ENCODE results near the gene YBX1. TPM values are rescaled to one million over a fixed set of nuclear protein-coding genes. Genes with fewer than 3 reads are reported as not detected.
A peak's percentile ranks its signal among the peaks of the same experiment; 100 is the strongest.

YBX1 gene
- total RNA-seq, 3 donors from 2014 or later (not counting 1 experiment from before 2014, with no cell fraction given): 239 to 305 (median 279) TPM

DNA sequence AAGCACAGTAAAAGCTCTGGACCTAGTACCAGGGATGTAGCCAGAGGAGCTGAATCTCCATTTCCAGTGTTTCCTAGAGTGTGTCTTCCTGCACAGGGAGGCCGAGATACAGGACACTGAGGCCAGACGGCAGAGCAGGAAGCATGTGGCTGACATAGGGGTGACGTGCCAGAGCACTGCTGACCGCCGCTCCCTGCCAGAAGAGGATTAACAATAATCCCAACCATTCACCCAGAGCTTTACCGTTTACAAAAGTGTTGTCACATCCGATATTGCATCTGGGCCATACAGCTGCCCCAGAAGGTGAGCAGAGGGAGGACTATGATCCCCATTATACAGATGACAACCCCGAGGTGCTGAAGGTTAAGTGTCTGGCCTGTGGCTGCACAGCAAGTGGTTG is 63.6 kb downstream of the YBX1 start:
- Histone ChIP-seq H3K27me3 (ENCODE audit: control insufficient read depth, insufficient read depth, low read length) (no peaks in the 10 kb centered on the region), H3K27ac (ENCODE audit: low read length) (no peak overlapping the region), H3K36me3 (ENCODE audit: control insufficient read depth, insufficient read depth, low read length) (peaks cover 28% of the 10 kb centered on the region), H3K4me3 (ENCODE audit: low read length) (no peak overlapping the region), H3K4me1 (ENCODE audit: control insufficient read depth, insufficient read depth, low read length) (no peaks in the 10 kb centered on the region), H3K9me3 (ENCODE audit: control insufficient read depth, insufficient read depth, low read length) (no peaks in the 10 kb centered on the region)
- H3K4me1 Mint-ChIP-seq: peaks cover 0 to 5% of the 10 kb centered on the region in 2 donors
- no peak for ATAC-seq
- intact Hi-C loops (cut with micrococcal nuclease): no loop called here
- no peak overlapping the region for H3K27ac Mint-ChIP-seq
- TF ChIP-seq, protein P1, sequence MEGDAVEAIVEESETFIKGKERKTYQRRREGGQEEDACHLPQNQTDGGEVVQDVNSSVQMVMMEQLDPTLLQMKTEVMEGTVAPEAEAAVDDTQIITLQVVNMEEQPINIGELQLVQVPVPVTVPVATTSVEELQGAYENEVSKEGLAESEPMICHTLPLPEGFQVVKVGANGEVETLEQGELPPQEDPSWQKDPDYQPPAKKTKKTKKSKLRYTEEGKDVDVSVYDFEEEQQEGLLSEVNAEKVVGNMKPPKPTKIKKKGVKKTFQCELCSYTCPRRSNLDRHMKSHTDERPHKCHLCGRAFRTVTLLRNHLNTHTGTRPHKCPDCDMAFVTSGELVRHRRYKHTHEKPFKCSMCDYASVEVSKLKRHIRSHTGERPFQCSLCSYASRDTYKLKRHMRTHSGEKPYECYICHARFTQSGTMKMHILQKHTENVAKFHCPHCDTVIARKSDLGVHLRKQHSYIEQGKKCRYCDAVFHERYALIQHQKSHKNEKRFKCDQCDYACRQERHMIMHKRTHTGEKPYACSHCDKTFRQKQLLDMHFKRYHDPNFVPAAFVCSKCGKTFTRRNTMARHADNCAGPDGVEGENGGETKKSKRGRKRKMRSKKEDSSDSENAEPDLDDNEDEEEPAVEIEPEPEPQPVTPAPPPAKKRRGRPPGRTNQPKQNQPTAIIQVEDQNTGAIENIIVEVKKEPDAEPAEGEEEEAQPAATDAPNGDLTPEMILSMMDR (IDR thresholded peaks at IDR 0.05): no peak
- H3K4me3 Mint-ChIP-seq: no peak overlapping the region
- H3K27me3 Mint-ChIP-seq (ENCODE audit: low read depth in 2 of 2): no peaks in the 10 kb centered on the region
- WGBS (ENCODE audit: insufficient coverage): 93% methylated on average over 8 of the region's 8 CpGs
- no peaks in the 10 kb centered on the region for H3K9me3 Mint-ChIP-seq
- no peaks in the 10 kb centered on the region for H3K36me3 Mint-ChIP-seq
- no peak for DNase-seq

GRCh38 chr1:42746436-42747105 is 64.4 kb downstream of the YBX1 start:
- H3K36me3 Mint-ChIP-seq: peaks cover 2% of the 10 kb centered on the region
- H3K27me3 Mint-ChIP-seq (ENCODE audit: low read depth in 2 of 2): no peaks in the 10 kb centered on the region
- intact Hi-C loops (cut with micrococcal nuclease): loop anchor here (1.0 kb wide), 1 partner anchor 168 kb away; no protein-coding TSS in a partner anchor
- DNase-seq: no peak
- no peak for ATAC-seq
- H3K9me3 ChIP-seq (ENCODE audit: control insufficient read depth, insufficient read depth, low read length): no peaks in the 10 kb centered on the region
- no peak overlapping the region for H3K4me3 Mint-ChIP-seq
- H3K36me3 ChIP-seq (ENCODE audit: control insufficient read depth, insufficient read depth, low read length): peaks cover 29% of the 10 kb centered on the region
- TF ChIP-seq, protein P1 (IDR thresholded peaks at IDR 0.05): no peak
- no peaks in the 10 kb centered on the region for H3K27me3 ChIP-seq (ENCODE audit: control insufficient read depth, insufficient read depth, low read length)
- WGBS (ENCODE audit: insufficient coverage): 96% methylated on average over 12 of the region's 12 CpGs
- H3K27ac ChIP-seq (ENCODE audit: low read length): no peak overlapping the region
- H3K27ac Mint-ChIP-seq: no peak overlapping the region
- no peaks in the 10 kb centered on the region for H3K4me1 ChIP-seq (ENCODE audit: control insufficient read depth, insufficient read depth, low read length)
- no peaks in the 10 kb centered on the region for H3K9me3 Mint-ChIP-seq
- H3K4me1 Mint-ChIP-seq: peaks cover 0 to 5% of the 10 kb centered on the region in 2 donors
- no peak overlapping the region for H3K4me3 ChIP-seq (ENCODE audit: low read length)

GRCh38 chr1:42747125-42747524 is 64.9 kb downstream of the YBX1 start:
- Mint-ChIP-seq H3K36me3 (peaks cover 7% of the 10 kb centered on the region), H3K4me3 (no peak overlapping the region), H3K9me3 (no peaks in the 10 kb centered on the region), H3K27ac (no peak overlapping the region), H3K27me3 (ENCODE audit: low read depth in 2 of 2) (no peaks in the 10 kb centered on the region), H3K4me1 (peaks cover 0 to 5% of the 10 kb centered on the region in 2 donors)
- intact Hi-C loops (cut with micrococcal nuclease): loop anchor here (1.0 kb wide), 1 partner anchor 169 kb away; no protein-coding TSS in a partner anchor
- TF ChIP-seq, protein P1 (IDR thresholded peaks at IDR 0.05): peak; percentile 48
- DNase-seq: peak; percentile 33 to 69
- Histone ChIP-seq H3K27ac (ENCODE audit: low read length) (no peak overlapping the region), H3K36me3 (ENCODE audit: control insufficient read depth, insufficient read depth, low read length) (peaks cover 34% of the 10 kb centered on the region), H3K9me3 (ENCODE audit: control insufficient read depth, insufficient read depth, low read length) (no peaks in the 10 kb centered on the region), H3K4me3 (ENCODE audit: low read length) (no peak overlapping the region), H3K27me3 (ENCODE audit: control insufficient read depth, insufficient read depth, low read length) (no peaks in the 10 kb centered on the region), H3K4me1 (ENCODE audit: control insufficient read depth, insufficient read depth, low read length) (no peaks in the 10 kb centered on the region)
- peak in 1 of 3 donors; percentile 54 for ATAC-seq
- WGBS (ENCODE audit: insufficient coverage): 69% methylated on average over 14 of the region's 14 CpGs

DNA sequence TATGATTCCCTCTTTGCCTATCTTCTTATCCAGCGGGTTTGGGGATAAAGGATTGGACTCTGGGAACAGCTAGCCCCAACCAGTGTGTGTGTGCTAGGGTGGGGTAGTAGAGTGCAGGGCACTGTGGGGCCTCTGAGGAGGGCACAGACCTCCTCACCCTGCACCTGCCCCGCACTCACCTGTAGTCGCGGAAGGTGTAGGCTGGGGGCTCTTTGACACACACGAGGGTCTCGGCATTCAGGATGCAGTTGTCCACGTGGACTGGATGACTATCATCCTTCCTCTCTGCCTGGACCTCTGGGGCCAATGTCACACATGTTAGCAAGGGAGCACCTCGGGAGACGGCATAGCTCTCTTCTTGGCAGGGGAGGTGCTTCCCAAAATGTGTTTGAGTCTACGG is 65.8 kb downstream of the YBX1 start:
- intact Hi-C loops (cut with micrococcal nuclease): no loop called here
- Histone ChIP-seq H3K36me3 (ENCODE audit: control insufficient read depth, insufficient read depth, low read length) (peaks cover 43% of the 10 kb centered on the region), H3K4me1 (ENCODE audit: control insufficient read depth, insufficient read depth, low read length) (no peaks in the 10 kb centered on the region), H3K27me3 (ENCODE audit: control insufficient read depth, insufficient read depth, low read length) (no peaks in the 10 kb centered on the region), H3K27ac (ENCODE audit: low read length) (no peak overlapping the region), H3K9me3 (ENCODE audit: control insufficient read depth, insufficient read depth, low read length) (no peaks in the 10 kb centered on the region), H3K4me3 (ENCODE audit: low read length) (no peak overlapping the region)
- 96% methylated on average over 9 of the region's 10 CpGs for WGBS (ENCODE audit: insufficient coverage)
- no peaks in the 10 kb centered on the region for H3K27me3 Mint-ChIP-seq (ENCODE audit: low read depth in 2 of 2)
- TF ChIP-seq, protein P1 (IDR thresholded peaks at IDR 0.05): no peak
- no peaks in the 10 kb centered on the region for H3K9me3 Mint-ChIP-seq
- DNase-seq (no peak), ATAC-seq (no peak)
- H3K4me1 Mint-ChIP-seq: peaks cover 0 to 5% of the 10 kb centered on the region in 2 donors
- peaks cover 14% of the 10 kb centered on the region for H3K36me3 Mint-ChIP-seq
- H3K27ac Mint-ChIP-seq: no peak overlapping the region
- H3K4me3 Mint-ChIP-seq: no peak overlapping the region

All from natural killer cell (primary cell).